Measurements from ENCODE around the gene PROM1.

The PROM1 gene

DNA sequence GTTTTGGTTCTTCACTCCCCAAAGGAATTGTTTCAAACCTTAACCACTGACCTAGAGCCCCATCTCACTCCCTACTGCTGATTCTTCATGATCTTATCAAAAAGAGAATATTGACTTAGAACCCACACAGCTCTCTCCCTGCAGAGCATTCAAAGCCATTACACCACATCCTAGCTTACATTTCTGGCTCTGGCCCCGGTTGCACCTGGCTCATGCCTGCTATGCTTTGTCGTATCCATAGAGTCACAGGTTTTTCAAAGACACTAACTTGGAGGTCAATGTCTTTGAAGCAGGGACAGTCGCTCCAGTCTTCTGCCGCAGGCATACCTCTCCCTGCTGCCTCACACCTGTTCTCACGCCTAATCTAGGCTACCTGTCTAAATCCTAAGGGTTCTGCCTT is 78.1 kb downstream of the PROM1 start:
- Histone ChIP-seq H3K36me3 (ENCODE audit: insufficient read depth, low read length) (peaks cover 56% of the 10 kb centered on the region), H3K9ac (ENCODE audit: low read depth, low read length) (no peak overlapping the region), H3K4me3 (ENCODE audit: low read length) (no peak overlapping the region), H3K9me3 (ENCODE audit: insufficient read depth, low read depth, low read length) (no peaks in the 10 kb centered on the region), H3K4me1 (ENCODE audit: insufficient read depth, low read length) (no peaks in the 10 kb centered on the region), H3K27me3 (ENCODE audit: insufficient read depth, low read length) (no peaks in the 10 kb centered on the region), H3K27ac (ENCODE audit: low read depth, low read length) (no peak overlapping the region)
- WGBS = 87% methylated on average over 5 of the region's 5 CpGs

DNA sequence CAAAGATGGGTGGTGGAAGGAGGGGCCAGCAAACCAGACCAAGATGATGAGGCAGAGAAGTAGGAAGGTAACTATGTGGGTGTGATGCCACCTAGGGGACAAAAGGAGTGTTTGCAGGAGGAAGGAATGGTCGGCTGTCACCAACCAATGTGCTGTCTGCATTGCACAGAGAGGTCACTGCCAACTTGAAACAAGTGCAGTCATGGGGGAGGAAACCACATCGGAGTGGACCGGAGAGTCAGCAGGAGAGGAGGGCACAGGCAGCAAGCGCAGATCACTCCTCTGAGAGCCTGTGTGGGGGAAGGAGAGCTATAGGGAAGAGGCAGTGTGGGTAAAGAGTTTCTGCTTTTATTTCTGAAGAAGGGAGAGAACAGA is 82.4 kb downstream of the PROM1 start:
- 16% methylated on average over 4 of the region's 4 CpGs for WGBS
- no peaks in the 10 kb centered on the region for H3K9me3 ChIP-seq (ENCODE audit: insufficient read depth, low read depth, low read length)
- no peak overlapping the region for H3K9ac ChIP-seq (ENCODE audit: low read depth, low read length)
- H3K27me3 ChIP-seq (ENCODE audit: insufficient read depth, low read length) = no peaks in the 10 kb centered on the region
- peaks cover 40% of the 10 kb centered on the region for H3K36me3 ChIP-seq (ENCODE audit: insufficient read depth, low read length)
- H3K4me1 ChIP-seq (ENCODE audit: insufficient read depth, low read length) = no peaks in the 10 kb centered on the region
- no peak overlapping the region for H3K4me3 ChIP-seq (ENCODE audit: low read length)
- H3K27ac ChIP-seq (ENCODE audit: low read depth, low read length) = no peak overlapping the region

DNA sequence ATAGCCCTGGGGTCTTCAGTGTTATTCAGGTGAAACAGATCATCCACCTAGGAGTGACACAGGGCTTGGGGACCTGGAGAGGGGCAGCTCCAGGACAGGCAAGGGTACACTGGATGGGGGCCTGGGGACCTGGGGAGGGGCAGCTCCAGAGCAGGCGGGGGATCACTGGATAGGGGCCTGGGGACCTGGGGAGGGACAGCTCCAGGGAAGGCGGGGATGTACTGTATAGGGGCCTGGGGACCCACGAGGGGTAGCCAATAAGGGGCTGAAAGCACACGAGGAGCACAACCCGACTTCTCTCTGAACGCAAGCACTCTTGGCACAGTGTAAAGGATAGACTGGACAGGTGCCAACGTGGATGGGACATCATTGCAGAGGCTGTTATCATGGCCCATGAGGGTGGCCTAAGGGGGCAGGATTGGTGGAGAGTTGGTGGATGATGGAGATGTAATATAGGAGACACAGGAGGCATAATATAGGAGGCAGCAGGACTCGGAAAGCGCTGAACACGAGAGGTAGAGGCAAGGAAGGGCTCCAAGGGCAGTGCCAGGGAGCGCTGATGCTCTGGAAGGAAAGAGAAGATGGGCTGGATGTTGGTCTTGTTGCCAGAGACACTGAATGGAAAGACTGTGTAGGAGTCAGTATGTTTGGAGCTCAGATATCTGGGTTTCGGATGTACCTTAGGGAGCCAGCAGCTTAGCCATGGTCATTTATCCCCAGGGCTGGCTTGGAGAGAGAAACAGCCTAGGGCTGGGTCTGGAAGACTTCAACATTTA is 82.9 kb downstream of the PROM1 start:
- Histone ChIP-seq H3K9ac (ENCODE audit: low read depth, low read length) (no peak overlapping the region), H3K27ac (ENCODE audit: low read depth, low read length) (no peak overlapping the region), H3K27me3 (ENCODE audit: insufficient read depth, low read length) (no peaks in the 10 kb centered on the region), H3K4me1 (ENCODE audit: insufficient read depth, low read length) (no peaks in the 10 kb centered on the region), H3K9me3 (ENCODE audit: insufficient read depth, low read depth, low read length) (no peaks in the 10 kb centered on the region), H3K36me3 (ENCODE audit: insufficient read depth, low read length) (peaks cover 36% of the 10 kb centered on the region), H3K4me3 (ENCODE audit: low read length) (no peak overlapping the region)
- WGBS = 92% methylated on average over 12 of the region's 12 CpGs

DNA sequence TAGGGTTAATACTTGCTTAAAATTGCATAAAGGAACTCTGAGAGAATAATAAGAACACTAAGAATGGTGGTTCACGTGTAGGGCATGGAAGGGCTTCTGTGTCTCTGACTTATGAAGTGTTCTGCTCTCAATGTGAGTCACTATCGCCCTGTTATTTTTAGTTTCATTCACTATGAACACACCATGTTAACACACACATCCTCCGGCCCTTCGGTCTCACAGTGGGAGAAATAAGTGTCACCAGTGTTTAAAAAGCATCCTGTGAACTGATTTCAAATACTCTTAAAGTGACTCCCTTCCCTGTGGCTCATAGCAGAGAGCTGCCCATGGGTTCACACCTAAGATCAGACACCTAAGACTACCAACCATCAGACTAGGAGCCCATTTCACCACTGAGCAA is 87.0 kb downstream of the PROM1 start:
- Histone ChIP-seq H3K4me1 (ENCODE audit: insufficient read depth, low read length) (no peaks in the 10 kb centered on the region), H3K27me3 (ENCODE audit: insufficient read depth, low read length) (no peaks in the 10 kb centered on the region), H3K4me3 (ENCODE audit: low read length) (no peak overlapping the region), H3K9ac (ENCODE audit: low read depth, low read length) (no peak overlapping the region), H3K27ac (ENCODE audit: low read depth, low read length) (no peak overlapping the region), H3K36me3 (ENCODE audit: insufficient read depth, low read length) (peaks cover 58% of the 10 kb centered on the region), H3K9me3 (ENCODE audit: insufficient read depth, low read depth, low read length) (no peaks in the 10 kb centered on the region)
- WGBS = 98% methylated on average over 4 of the region's 4 CpGs

DNA sequence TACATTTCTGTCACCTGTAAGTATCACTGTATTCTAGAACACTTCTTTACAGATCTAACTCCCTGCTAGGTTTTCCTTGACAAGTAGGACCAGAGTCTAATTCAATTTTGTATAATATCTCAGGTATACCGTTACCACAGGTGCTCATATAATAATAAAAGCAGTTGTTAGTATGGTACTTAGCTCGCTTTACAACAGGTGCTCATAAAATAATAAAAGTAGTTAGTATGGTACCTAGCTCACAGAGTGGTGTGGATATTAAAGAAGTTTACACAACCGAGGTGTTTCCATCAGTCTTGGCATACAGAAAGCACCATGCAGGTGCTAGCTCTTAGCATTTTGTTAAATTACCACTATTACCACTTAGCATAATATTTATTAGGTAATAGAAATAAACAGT is 88.0 kb downstream of the PROM1 start:
- 93% methylated on average over 3 of the region's 3 CpGs for WGBS
- Histone ChIP-seq H3K4me1 (ENCODE audit: insufficient read depth, low read length) (no peaks in the 10 kb centered on the region), H3K36me3 (ENCODE audit: insufficient read depth, low read length) (peaks cover 65% of the 10 kb centered on the region), H3K27me3 (ENCODE audit: insufficient read depth, low read length) (no peaks in the 10 kb centered on the region), H3K27ac (ENCODE audit: low read depth, low read length) (no peak overlapping the region), H3K4me3 (ENCODE audit: low read length) (no peak overlapping the region), H3K9ac (ENCODE audit: low read depth, low read length) (no peak overlapping the region), H3K9me3 (ENCODE audit: insufficient read depth, low read depth, low read length) (no peaks in the 10 kb centered on the region)

DNA sequence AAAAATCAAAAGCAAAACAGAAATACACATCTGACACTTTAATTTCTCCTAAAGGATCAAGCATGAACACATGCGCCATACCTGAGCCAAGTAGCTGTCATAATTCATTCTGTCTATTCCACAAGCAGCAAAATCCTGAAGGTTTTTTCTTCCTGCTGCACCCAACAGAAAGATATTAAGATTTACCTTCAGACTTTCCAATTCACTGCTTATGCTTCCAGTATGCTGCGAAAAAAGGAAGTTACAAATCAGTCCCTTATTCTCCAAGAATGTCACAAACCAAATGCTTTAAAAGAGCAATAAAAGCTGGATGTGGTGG is 91.7 kb downstream of the PROM1 start:
- no peak overlapping the region for H3K9ac ChIP-seq (ENCODE audit: low read depth, low read length)
- H3K36me3 ChIP-seq (ENCODE audit: insufficient read depth, low read length) = peaks cover 85% of the 10 kb centered on the region
- WGBS = 94% methylated on average over 2 of the region's 2 CpGs
- H3K9me3 ChIP-seq (ENCODE audit: insufficient read depth, low read depth, low read length) = no peaks in the 10 kb centered on the region
- no peaks in the 10 kb centered on the region for H3K27me3 ChIP-seq (ENCODE audit: insufficient read depth, low read length)
- H3K27ac ChIP-seq (ENCODE audit: low read depth, low read length) = no peak overlapping the region
- H3K4me1 ChIP-seq (ENCODE audit: insufficient read depth, low read length) = no peaks in the 10 kb centered on the region
- no peak overlapping the region for H3K4me3 ChIP-seq (ENCODE audit: low read length)

DNA sequence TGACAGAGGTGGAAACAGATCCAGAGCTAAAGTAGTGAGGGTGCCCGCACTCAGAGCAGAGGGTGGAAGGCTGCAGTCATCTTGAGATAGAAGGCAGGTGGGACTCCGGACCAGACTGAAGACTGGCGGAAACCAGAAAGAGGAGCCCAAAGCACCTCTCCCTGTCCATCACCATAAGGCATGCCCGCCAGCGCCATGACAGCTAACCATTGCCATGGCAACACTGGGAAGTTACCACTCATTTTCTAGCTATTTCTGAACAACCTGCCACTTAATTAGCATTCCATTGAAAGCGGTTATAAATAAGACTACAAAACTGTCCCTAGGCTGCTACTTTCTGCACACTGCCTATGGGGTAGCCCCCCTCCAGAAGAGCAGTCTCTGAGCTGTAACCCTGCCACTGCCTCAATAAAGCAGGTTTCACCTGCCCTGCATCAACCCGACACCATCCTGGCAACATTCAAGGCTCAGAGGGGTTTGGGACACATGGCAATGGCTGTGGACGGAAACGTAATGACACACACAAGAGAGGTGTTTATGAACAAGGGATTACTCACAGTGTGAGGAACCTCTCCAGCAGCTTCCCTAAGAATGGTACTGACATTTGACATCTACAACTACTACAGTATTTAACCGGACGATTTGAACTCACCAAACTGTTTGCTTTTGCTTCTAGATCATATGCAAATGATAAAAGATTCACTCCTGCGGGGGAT is 93.1 kb downstream of the PROM1 start:
- Histone ChIP-seq H3K27me3 (ENCODE audit: insufficient read depth, low read length) (no peaks in the 10 kb centered on the region), H3K4me1 (ENCODE audit: insufficient read depth, low read length) (no peaks in the 10 kb centered on the region), H3K4me3 (ENCODE audit: low read length) (no peak overlapping the region), H3K36me3 (ENCODE audit: insufficient read depth, low read length) (peaks cover 90% of the 10 kb centered on the region), H3K9ac (ENCODE audit: low read depth, low read length) (no peak overlapping the region), H3K27ac (ENCODE audit: low read depth, low read length) (no peak overlapping the region), H3K9me3 (ENCODE audit: insufficient read depth, low read depth, low read length) (no peaks in the 10 kb centered on the region)
- WGBS = 84% methylated on average over 12 of the region's 12 CpGs

DNA sequence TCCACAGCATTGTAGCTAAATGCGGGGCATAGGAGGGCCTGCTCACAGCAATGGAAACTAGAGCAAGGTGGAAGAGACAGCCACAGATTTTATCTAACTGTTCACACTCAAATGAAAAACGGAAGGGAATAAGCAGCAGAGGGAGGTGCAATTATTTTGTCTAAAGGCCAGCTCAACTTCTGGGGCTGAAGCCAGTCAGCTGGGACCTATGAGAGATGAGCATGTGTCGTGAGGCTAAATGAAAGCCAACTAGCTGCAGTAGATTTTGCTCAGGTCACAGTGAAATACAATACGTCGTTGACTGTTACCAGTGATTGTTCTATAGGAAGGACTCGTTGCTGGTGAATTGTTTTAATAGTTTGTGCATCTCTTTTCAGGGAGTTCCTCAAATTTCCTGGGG is 94.4 kb downstream of the PROM1 start:
- WGBS = 86% methylated on average over 6 of the region's 6 CpGs
- no peaks in the 10 kb centered on the region for H3K4me1 ChIP-seq (ENCODE audit: insufficient read depth, low read length)
- peaks cover 94% of the 10 kb centered on the region for H3K36me3 ChIP-seq (ENCODE audit: insufficient read depth, low read length)
- H3K4me3 ChIP-seq (ENCODE audit: low read length) = no peak overlapping the region
- no peak overlapping the region for H3K27ac ChIP-seq (ENCODE audit: low read depth, low read length)
- H3K27me3 ChIP-seq (ENCODE audit: insufficient read depth, low read length) = no peaks in the 10 kb centered on the region
- no peak overlapping the region for H3K9ac ChIP-seq (ENCODE audit: low read depth, low read length)
- no peaks in the 10 kb centered on the region for H3K9me3 ChIP-seq (ENCODE audit: insufficient read depth, low read depth, low read length)

DNA sequence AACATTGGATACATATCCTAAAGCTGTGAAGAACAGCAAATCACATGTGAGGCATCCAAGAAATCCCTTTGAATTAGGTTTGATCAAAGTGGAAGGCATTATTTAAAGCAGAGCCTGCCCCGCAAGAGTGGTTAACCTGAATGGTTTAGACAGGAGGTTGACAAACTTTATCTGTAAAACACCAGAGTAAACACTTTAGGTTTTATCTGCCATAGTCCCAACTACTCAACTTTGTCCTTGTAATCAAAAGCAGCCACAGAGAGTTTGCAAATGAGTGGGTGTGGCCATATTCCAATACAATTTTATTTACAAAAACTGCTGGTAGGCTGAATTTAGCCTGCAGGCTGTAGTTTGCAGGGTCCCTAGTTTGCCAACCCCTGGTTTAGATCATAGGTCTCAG is 95.6 kb downstream of the PROM1 start:
- WGBS = 100% methylated on average over 1 of the region's 1 CpG
- H3K9ac ChIP-seq (ENCODE audit: low read depth, low read length) = no peak overlapping the region
- H3K27me3 ChIP-seq (ENCODE audit: insufficient read depth, low read length) = no peaks in the 10 kb centered on the region
- no peaks in the 10 kb centered on the region for H3K4me1 ChIP-seq (ENCODE audit: insufficient read depth, low read length)
- H3K4me3 ChIP-seq (ENCODE audit: low read length) = no peak overlapping the region
- H3K27ac ChIP-seq (ENCODE audit: low read depth, low read length) = no peak overlapping the region
- peaks cover 94% of the 10 kb centered on the region for H3K36me3 ChIP-seq (ENCODE audit: insufficient read depth, low read length)
- H3K9me3 ChIP-seq (ENCODE audit: insufficient read depth, low read depth, low read length) = no peaks in the 10 kb centered on the region

DNA sequence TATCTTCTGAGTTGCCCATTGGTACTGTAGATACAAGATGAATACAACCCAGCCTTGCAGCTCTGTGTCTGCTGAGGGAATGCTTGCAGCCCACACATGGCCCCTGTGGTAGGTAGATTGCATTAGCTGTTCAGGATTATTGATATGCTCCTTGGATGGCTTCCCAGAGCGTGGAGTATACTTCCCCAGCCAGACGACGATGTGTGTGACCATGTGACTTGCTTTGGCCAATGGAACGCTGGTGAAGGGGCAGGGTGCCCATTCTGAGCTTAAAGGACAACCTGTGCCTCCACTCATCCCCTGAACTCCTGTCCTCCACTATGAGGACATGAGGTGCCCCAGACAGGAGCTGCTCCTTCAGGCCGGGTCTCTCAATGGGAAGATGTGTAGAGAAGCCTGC is 96.9 kb downstream of the PROM1 start:
- no peaks in the 10 kb centered on the region for H3K27me3 ChIP-seq (ENCODE audit: insufficient read depth, low read length)
- no peak overlapping the region for H3K4me3 ChIP-seq (ENCODE audit: low read length)
- peaks cover 95% of the 10 kb centered on the region for H3K36me3 ChIP-seq (ENCODE audit: insufficient read depth, low read length)
- H3K9me3 ChIP-seq (ENCODE audit: insufficient read depth, low read depth, low read length) = no peaks in the 10 kb centered on the region
- no peak overlapping the region for H3K9ac ChIP-seq (ENCODE audit: low read depth, low read length)
- WGBS = 93% methylated on average over 5 of the region's 5 CpGs
- no peak overlapping the region for H3K27ac ChIP-seq (ENCODE audit: low read depth, low read length)
- H3K4me1 ChIP-seq (ENCODE audit: insufficient read depth, low read length) = no peaks in the 10 kb centered on the region

DNA sequence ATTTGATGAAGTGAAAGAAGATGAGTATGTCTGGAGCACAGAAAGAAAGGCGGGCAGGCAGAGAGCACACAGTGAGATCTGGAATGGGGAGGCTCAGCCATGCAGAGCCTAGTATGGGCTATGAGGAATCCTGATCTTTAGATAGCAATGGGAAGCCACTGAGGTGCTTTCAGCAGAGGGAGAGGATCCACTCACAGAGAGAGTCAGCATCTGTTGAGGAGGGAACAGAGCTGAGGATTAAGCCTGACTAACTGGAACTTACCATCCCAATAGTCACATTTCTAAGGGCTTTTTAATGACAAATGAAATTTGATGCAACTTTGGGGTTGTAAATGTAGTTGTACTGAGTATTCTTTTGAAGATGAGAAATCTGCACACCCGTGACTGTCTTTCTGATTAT is 100.2 kb downstream of the PROM1 start:
- no peaks in the 10 kb centered on the region for H3K4me1 ChIP-seq (ENCODE audit: insufficient read depth, low read length)
- no peak overlapping the region for H3K27ac ChIP-seq (ENCODE audit: low read depth, low read length)
- peaks cover 91% of the 10 kb centered on the region for H3K36me3 ChIP-seq (ENCODE audit: insufficient read depth, low read length)
- H3K9me3 ChIP-seq (ENCODE audit: insufficient read depth, low read depth, low read length) = no peaks in the 10 kb centered on the region
- no peaks in the 10 kb centered on the region for H3K27me3 ChIP-seq (ENCODE audit: insufficient read depth, low read length)
- H3K9ac ChIP-seq (ENCODE audit: low read depth, low read length) = no peak overlapping the region
- H3K4me3 ChIP-seq (ENCODE audit: low read length) = no peak overlapping the region
- 85% methylated on average over 2 of the region's 2 CpGs for WGBS

Measured in HUES64 (cell line).